OCI-LY3 (cell line): ENCODE data around the gene NQO1.
"Not testable (repeated sequence)": the region's sequence is repeated elsewhere in the genome, so short reads cannot be mapped to it uniquely, and the experiment has no call there.

ENCODE experiments used
- CTCF ChIP-seq: fragments of 200-600, 300-600 bp; sonication (generic); IDR thresholded peaks from 2 replicates; pipeline ENCODE4 v1.5.1; 2014; ENCODE audit warnings: antibody characterized with exemption, low read length, low read depth
- EZH2phosphoT487 ChIP-seq: fragments of 200-600 bp; shearing (Covaris generic); IDR thresholded peaks from 2 replicates; pipeline ENCODE4 v1.6.1; 2018; ENCODE audit warnings: antibody characterized with exemption, mixed run types, low read depth

GRCh38 chr16:69731280-69731679 is 4.9 kb upstream of the NQO1 start:
- not testable (repeated sequence) for TF ChIP-seq CTCF, EZH2phosphoT487
